ENCODE data around the gene ABHD2.

ABHD2 gene

GRCh38 chr15:89123181-89123525 lies 34.9 kb downstream of the ABHD2 start:
- in situ Hi-C loops (cut with MboI; ENCODE audit: low sequenced_read_pairs, unreplicated experiment), result loop anchor here (10.0 kb wide), 1 partner anchor 58 kb away; no protein-coding TSS in a partner anchor
- DNase-seq (ENCODE audit: low spot score), result no peak

DNA sequence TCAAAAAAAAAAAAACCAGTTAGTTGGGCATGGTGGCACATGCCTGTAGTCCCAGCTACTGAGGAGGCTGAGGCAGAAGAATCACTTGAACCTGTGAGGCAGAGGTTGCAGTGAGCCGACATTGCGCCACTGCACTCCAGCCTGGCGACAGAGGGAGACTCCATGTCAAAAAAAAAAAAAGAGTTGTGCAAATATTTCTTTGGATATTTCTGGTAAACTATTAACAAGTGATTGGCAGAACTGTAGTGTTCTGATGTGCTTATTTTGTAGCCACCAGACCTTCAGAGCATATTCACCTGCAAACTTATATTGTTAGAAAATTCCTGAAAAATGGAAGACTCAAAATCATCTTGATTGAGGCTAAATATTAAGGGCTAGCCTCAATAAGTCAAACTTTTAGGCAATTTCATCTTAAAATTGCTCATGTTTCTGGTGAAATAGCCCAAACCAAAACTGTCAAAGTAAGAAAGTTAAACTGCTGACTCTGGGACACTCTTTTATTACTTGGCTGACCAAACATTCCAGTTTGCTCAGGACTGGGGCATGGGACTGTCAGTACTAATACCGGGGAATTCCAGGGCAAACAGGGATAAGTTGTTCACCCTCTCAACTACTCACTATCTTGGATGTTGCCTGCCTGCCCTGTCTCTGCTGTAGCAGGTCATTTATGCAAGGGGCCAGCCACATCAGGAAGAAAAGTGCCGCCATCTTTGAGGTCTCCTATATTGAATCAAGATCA lies 37.0 kb downstream of the ABHD2 start:
- TF ChIP-seq, protein P1, sequence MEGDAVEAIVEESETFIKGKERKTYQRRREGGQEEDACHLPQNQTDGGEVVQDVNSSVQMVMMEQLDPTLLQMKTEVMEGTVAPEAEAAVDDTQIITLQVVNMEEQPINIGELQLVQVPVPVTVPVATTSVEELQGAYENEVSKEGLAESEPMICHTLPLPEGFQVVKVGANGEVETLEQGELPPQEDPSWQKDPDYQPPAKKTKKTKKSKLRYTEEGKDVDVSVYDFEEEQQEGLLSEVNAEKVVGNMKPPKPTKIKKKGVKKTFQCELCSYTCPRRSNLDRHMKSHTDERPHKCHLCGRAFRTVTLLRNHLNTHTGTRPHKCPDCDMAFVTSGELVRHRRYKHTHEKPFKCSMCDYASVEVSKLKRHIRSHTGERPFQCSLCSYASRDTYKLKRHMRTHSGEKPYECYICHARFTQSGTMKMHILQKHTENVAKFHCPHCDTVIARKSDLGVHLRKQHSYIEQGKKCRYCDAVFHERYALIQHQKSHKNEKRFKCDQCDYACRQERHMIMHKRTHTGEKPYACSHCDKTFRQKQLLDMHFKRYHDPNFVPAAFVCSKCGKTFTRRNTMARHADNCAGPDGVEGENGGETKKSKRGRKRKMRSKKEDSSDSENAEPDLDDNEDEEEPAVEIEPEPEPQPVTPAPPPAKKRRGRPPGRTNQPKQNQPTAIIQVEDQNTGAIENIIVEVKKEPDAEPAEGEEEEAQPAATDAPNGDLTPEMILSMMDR (IDR thresholded peaks at IDR 0.05; ENCODE audit: borderline replicate concordance, control extremely low read depth, extremely low read depth, insufficient read depth, missing control alignments), result no peak
- in situ Hi-C loops (cut with MboI; ENCODE audit: low sequenced_read_pairs, unreplicated experiment), result loop anchor here (10.0 kb wide), 1 partner anchor 60 kb away; no protein-coding TSS in a partner anchor
- no peak for DNase-seq (ENCODE audit: low spot score)

More at GRCh38 chr15:89123181-89123525, 34.9 kb downstream of the ABHD2 start:
- TF ChIP-seq, protein P1 (IDR thresholded peaks at IDR 0.05; ENCODE audit: borderline replicate concordance, control extremely low read depth, extremely low read depth, insufficient read depth, missing control alignments), result no peak

DNA sequence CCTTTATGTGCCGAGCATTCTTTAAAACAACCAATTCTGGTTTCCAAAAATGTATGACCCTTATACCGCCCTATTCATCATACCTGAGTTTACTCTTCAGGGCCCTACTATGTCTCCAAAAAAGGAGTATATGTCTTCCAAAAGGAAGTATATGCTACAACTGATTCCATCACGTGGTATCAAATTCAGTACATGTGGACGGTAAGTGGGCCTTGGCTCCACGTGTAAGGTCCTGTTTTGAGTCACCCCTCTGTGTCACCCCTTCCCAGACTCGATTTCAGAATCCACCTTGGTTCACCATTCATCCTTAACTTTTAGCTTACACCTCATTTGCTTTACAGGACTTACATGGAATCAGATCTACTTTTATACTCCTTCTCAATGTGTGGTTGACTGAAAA lies 37.8 kb downstream of the ABHD2 start:
- TF ChIP-seq, protein P1 (IDR thresholded peaks at IDR 0.05; ENCODE audit: borderline replicate concordance, control extremely low read depth, extremely low read depth, insufficient read depth, missing control alignments), result no peak
- no peak for DNase-seq (ENCODE audit: low spot score)
- in situ Hi-C loops (cut with MboI; ENCODE audit: low sequenced_read_pairs, unreplicated experiment), result loop anchor here (10.0 kb wide), 1 partner anchor 61 kb away; no protein-coding TSS in a partner anchor

GRCh38 chr15:89127054-89127702 lies 38.9 kb downstream of the ABHD2 start:
- TF ChIP-seq, protein P1 (IDR thresholded peaks at IDR 0.05; ENCODE audit: borderline replicate concordance, control extremely low read depth, extremely low read depth, insufficient read depth, missing control alignments), result no peak
- in situ Hi-C loops (cut with MboI; ENCODE audit: low sequenced_read_pairs, unreplicated experiment), result loop anchor here (10.0 kb wide), 1 partner anchor 62 kb away; no protein-coding TSS in a partner anchor
- no peak for DNase-seq (ENCODE audit: low spot score)

- DNase-seq (ENCODE audit: low spot score), result no peak
- TF ChIP-seq, protein P1 (IDR thresholded peaks at IDR 0.05; ENCODE audit: borderline replicate concordance, control extremely low read depth, extremely low read depth, insufficient read depth, missing control alignments), result no peak
- in situ Hi-C loops (cut with MboI; ENCODE audit: low sequenced_read_pairs, unreplicated experiment), result loop anchor here (10.0 kb wide), 1 partner anchor 64 kb away; no protein-coding TSS in a partner anchor
Observed at GRCh38 chr15:89128320-89129122, 40.3 kb downstream of the ABHD2 start.

Measured in GM13976 (cell line).